Neutrophil (primary cell): Measurements from ENCODE around the gene PASD1.

Experiments used
- H3K27ac ChIP-seq: fragments of 200-600 bp; sonication (generic); 2 replicates; pipeline ENCODE4 v1.5.1; 2016; ENCODE audit warnings: mild to moderate bottlenecking, moderate library complexity
- H3K27me3 ChIP-seq: fragments of 200-600 bp; sonication (generic); 2 replicates; pipeline ENCODE4 v1.6.0; 2016; ENCODE audit warnings: mild to moderate bottlenecking
- H3K36me3 ChIP-seq: fragments of 200-600 bp; sonication (generic); 2 replicates; pipeline ENCODE4 v1.5.1; 2017
- H3K4me1 ChIP-seq, 2 experiments: fragments of 200-600 bp in 1 of 2; sonication (generic) in 1 of 2; 1 replicate in 1 of 2; 2 replicates in 1 of 2; pipeline versions ENCODE4 v1.5.1 to v1.6.1; 2013 to 2016; ENCODE audit warnings: low read depth in 1 of 2, low read length in 1 of 2, mild to moderate bottlenecking in 1 of 2, moderate library complexity in 1 of 2; ENCODE audit not compliant: control insufficient read depth in 1 of 2, insufficient read depth in 1 of 2
- H3K4me3 ChIP-seq, 2 experiments: fragments of 200-600 bp in 1 of 2; sonication (generic) in 1 of 2; 1 replicate in 1 of 2; 2 replicates in 1 of 2; pipeline ENCODE4 v1.5.1; 2013 to 2016; ENCODE audit warnings: low read depth in 1 of 2, low read length in 1 of 2, mild to moderate bottlenecking in 1 of 2, moderate library complexity in 1 of 2
- H3K9me3 ChIP-seq: fragments of 200-600 bp; sonication (generic); 2 replicates; pipeline ENCODE4 v1.5.1; 2016
- TF ChIP-seq, protein P1 (sequence below): fragments of 200-600 bp; sonication (generic); IDR thresholded peaks from 2 replicates; pipeline ENCODE4 v1.5.1; 2016; ENCODE audit warnings: antibody characterized with exemption

PASD1 gene

GRCh38 chrX:151699746-151700145, 136.3 kb downstream of the PASD1 start:
- Histone ChIP-seq H3K4me1 (no peaks in the 10 kb centered on the region), H3K4me3 (no peak overlapping the region), H3K27me3 (peaks cover 17% of the 10 kb centered on the region), H3K9me3 (no peaks in the 10 kb centered on the region), H3K27ac (no peak overlapping the region), H3K36me3 (no peaks in the 10 kb centered on the region)
- TF ChIP-seq, protein P1, sequence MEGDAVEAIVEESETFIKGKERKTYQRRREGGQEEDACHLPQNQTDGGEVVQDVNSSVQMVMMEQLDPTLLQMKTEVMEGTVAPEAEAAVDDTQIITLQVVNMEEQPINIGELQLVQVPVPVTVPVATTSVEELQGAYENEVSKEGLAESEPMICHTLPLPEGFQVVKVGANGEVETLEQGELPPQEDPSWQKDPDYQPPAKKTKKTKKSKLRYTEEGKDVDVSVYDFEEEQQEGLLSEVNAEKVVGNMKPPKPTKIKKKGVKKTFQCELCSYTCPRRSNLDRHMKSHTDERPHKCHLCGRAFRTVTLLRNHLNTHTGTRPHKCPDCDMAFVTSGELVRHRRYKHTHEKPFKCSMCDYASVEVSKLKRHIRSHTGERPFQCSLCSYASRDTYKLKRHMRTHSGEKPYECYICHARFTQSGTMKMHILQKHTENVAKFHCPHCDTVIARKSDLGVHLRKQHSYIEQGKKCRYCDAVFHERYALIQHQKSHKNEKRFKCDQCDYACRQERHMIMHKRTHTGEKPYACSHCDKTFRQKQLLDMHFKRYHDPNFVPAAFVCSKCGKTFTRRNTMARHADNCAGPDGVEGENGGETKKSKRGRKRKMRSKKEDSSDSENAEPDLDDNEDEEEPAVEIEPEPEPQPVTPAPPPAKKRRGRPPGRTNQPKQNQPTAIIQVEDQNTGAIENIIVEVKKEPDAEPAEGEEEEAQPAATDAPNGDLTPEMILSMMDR: no peak

DNA sequence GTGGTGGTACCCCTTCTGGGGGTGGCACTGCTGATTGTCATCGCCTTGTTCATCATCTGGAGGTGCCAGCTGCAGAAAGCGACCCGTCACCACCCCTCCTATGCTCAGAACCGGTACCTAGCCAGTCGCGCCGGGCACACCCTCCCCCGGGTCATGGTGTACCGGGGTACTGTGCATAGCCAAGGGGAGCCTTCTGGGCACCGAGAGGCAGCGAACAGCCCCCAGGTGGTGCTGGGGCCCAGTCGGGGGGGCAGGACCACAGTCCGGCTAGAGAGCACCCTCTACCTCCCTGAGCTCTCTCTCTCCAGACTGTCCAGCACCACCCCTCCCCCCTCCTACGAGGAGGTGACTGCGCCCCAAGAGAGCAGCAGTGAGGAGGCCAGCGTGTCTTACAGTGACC, 137.1 kb downstream of the PASD1 start:
- Histone ChIP-seq H3K4me3 (no peak overlapping the region), H3K27ac (no peak overlapping the region), H3K4me1 (no peaks in the 10 kb centered on the region), H3K27me3 (peaks cover 8% of the 10 kb centered on the region), H3K36me3 (no peaks in the 10 kb centered on the region), H3K9me3 (no peaks in the 10 kb centered on the region)
- TF ChIP-seq, protein P1: no peak

DNA sequence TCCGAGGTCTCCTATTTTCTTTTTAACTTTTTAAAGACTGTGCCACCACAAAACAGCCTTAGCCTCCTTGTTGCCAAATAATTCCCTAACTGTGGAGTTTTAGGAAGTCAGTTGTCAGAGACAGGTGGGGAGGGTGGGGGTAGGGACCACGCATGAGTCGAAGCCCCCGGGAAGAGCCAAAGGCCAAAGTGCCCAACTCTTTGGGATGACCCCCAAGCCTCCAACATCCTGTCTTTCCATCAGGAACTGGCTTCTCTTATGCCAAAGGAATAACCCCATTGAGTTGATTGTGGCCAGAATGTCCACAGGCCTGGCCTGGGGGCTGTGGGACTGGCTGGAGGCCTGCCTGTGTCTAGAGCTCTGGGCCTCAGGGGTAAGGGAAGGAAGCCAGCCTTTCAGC, 137.6 kb downstream of the PASD1 start:
- peaks cover 3% of the 10 kb centered on the region for H3K27me3 ChIP-seq
- H3K4me1 ChIP-seq: no peaks in the 10 kb centered on the region
- TF ChIP-seq, protein P1: no peak
- H3K36me3 ChIP-seq: no peaks in the 10 kb centered on the region
- no peaks in the 10 kb centered on the region for H3K9me3 ChIP-seq
- no peak overlapping the region for H3K4me3 ChIP-seq
- no peak overlapping the region for H3K27ac ChIP-seq

GRCh38 chrX:151701531-151701930, 138.1 kb downstream of the PASD1 start:
- TF ChIP-seq, protein P1: no peak
- no peaks in the 10 kb centered on the region for H3K4me1 ChIP-seq
- H3K27ac ChIP-seq: no peak overlapping the region
- H3K9me3 ChIP-seq: no peaks in the 10 kb centered on the region
- H3K4me3 ChIP-seq: no peak overlapping the region
- no peaks in the 10 kb centered on the region for H3K36me3 ChIP-seq
- no peaks in the 10 kb centered on the region for H3K27me3 ChIP-seq

DNA sequence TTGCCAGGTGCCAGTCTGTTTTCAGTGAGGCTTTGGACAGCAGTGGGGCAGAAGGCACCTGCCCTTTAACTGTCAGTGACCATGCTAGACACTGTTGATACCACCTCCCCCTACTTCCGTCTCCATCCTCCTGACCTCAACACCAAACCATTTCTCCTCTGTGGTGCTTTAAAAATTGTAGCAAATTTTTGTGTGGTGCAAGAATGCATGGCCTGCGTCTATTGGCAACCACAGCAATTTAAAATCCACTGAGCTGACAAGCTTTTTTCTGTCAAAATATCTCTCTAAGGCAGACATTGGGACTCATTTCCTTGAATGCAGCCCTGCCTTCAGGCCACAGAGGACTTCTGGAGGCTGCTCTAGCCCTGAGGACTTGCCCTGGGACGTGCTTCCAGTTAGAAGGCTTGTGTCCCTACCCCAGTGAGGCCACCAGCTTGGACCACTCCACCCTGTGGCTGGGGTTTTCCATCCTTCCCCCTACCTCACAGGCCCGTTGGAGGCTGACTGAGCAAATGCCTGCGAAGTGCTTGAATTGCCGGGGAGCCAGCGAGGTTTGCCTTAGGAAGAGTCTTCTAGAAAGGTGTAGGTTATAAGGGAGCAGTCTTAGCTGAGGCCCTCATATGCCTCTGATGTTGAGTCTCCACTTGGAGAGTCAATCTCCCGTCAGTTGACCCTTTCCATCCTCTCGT, 138.7 kb downstream of the PASD1 start:
- H3K4me3 ChIP-seq: no peak overlapping the region
- H3K36me3 ChIP-seq: no peaks in the 10 kb centered on the region
- TF ChIP-seq, protein P1: no peak
- H3K4me1 ChIP-seq: no peaks in the 10 kb centered on the region
- H3K27me3 ChIP-seq: no peaks in the 10 kb centered on the region
- H3K27ac ChIP-seq: no peak overlapping the region
- no peaks in the 10 kb centered on the region for H3K9me3 ChIP-seq
